Measurements from ENCODE around the gene DPEP1.

The DPEP1 gene

DNA sequence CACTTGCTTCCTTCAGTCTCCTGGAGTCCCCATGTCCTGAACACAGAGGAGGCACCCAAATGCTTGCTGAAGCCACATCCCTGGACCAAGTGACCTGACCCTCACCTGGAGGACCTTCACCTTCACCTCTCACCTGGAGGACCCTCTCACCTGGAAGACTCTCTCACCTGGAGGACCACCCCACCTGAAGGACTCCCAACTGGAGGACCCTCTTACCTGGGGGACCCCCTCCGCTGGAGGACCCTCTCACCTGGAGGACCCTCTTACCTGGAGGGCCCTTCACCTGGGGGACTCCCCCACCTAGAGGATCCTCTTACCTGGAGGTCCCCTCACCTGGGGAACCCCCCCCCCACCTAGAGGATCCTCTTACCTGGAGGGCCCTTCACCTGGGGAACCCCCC lies 72.5 kb downstream of the DPEP1 start:
- FAIRE-seq (no peak), DNase-seq (ENCODE audit: low spot score) (no peak)

DNA sequence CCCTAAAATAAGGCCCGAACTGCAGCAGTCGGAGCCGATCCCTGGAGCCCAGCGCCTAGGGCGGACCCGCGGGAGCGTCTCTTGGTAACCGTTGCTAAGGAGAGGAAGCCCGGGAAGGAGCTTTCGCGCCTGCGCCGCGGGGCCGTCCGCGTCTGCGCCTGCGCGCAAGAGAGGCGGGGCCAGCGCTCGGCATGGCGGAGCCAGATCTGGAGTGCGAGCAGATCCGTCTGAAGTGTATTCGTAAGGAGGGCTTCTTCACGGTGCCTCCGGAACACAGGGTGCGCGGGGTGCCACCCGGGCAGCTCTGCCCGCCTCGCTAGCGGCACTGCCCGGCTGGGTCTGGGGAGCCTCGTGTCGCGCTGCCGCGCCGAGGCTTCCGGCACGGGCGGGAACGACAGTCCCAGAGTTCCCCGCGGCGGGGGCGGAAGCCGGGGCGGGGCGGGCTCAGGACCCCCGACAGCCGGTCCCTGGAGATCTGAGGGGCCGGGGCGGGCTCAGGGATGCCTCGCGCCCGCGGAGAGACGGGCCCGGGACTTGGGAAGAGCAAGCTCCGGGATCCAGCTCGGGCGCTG lies 73.2 kb downstream of the DPEP1 start, which contains the start of gene CDK10:
CDK10 (plus strand) TSS at position 170 of the 572 bp plus-strand sequence; CDS start at position 192, 22 bp downstream.
- FAIRE-seq: no peak

DNA sequence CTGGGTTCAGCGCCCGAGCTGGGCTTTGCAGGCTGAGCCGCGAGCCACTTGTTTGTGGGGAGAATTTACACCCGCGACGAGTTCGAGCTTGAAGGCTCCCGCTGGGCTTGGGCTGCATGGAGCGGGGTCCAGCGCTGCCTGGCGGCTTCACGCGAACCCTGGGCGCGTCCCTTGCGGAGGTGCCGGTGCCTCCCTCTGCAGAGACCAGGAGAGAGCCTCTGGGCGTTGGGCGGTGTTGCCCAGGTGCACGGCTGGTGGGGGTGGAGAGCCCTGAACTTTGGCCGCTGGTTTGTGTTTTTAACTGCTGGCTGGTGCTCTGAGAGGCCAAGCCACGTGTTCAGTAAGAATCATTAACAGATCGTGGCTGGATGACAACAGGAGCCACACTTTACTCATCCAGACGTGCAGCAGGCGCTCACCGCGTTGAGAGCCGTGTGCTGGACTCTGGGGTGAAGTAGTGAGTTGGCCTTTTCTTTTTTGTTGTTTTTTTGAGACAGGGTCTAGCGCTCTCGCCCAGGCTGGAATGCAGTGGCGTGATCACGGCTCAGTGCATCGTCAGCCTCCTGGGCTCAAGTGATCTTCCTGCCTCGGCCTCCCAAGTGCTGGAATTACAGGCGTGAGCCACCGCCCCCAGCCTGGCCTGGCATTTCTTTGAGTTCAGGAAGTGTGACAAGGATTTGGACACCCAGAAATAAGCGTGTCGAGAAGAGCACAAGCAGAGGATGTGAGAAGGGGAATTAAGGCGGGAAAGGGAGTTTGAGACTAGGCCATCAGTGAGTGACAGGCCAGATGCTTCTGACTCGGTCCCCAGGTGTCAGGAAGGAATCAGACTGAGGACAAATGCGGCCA lies 73.9 kb downstream of the DPEP1 start:
- DNase-seq (ENCODE audit: low spot score) (peak; percentile 93), FAIRE-seq (peak; percentile 83)

More for the DNA sequence above, 73.2 kb downstream of the DPEP1 start, which contains the start of gene CDK10:
- peak; percentile 68 for DNase-seq (ENCODE audit: low spot score)

All from RCC 7860 (cell line).